K562 (cell line): ENCODE data around the gene ZNF599. TPM values are rescaled to one million over a fixed set of nuclear protein-coding genes. Genes with fewer than 3 reads are reported as not detected.
A peak's percentile ranks its signal among the peaks of the same experiment; 100 is the strongest.

Experiments
- ATAC-seq: fragments of 200-7000 bp; cut with Tn5 transposase; 3 replicates; pipeline ENCODE4 v1.9.1; 2020; ENCODE audit warnings: moderate library complexity
- BruUV-seq: library from RNA; stranded (reverse); fragments of 400-500 nt; replicated peaks from 2 replicates; lab custom pipeline; 2021; lab: Mats Ljungman, UMichigan
- CTCF ChIA-PET: fragments of 300-600 bp; formaldehyde crosslinking; extraction: SDS; loops from one replicate; lab custom pipeline; 2021; ENCODE audit warnings: low intra/inter-chr PET ratio; lab: Yijun Ruan, JAX
- POLR2A ChIA-PET: fragments of 300-600, 350-650 bp; sonication (Branson Sonifier 250); formaldehyde crosslinking; extraction: SDS; loops from one replicate; lab custom pipeline; 2021; ENCODE audit warnings: antibody characterized with exemption, inconsistent platforms; lab: Yijun Ruan, JAX
- DNase-seq, 4 experiments: peaks; one replicate each; pipeline versions ENCODE4 v3.0.0 to v3.0.0-alpha.2; 2011 to 2018; ENCODE audit warnings: low spot score in 3 of 4, mixed read lengths in 3 of 4; ENCODE audit errors: extremely low read depth in 1 of 4
- FAIRE-seq: peaks from 2 replicates; lab custom pipeline; 2011; peaks lifted over from hg19 to GRCh38; lab: Jason Lieb, UNC
- H2AFZ ChIP-seq: 2 replicates; pipeline ENCODE4 v1.6.0; 2011; ENCODE audit warnings: low read depth, low read length, control low read depth, inconsistent platforms
- H3K27ac ChIP-seq: fragments of 200-600 bp; 3 replicates; pipeline ENCODE4 v1.8.0; 2011; ENCODE audit warnings: low read depth, mild to moderate bottlenecking, control low read depth, inconsistent platforms, low read length, moderate library complexity, mixed read lengths; ENCODE audit errors: extremely low read depth
- H3K27me3 ChIP-seq, 2 experiments: fragments of 300-600 bp in 1 of 2; 2 replicates in 1 of 2; 3 replicates in 1 of 2; pipeline versions ENCODE4 v1.6.0 to v1.8.0; 2011; ENCODE audit warnings: inconsistent platforms in 2 of 2, low read length in 2 of 2, mild to moderate bottlenecking in 1 of 2, mixed read lengths in 1 of 2, moderate library complexity in 1 of 2; ENCODE audit not compliant: control insufficient read depth in 2 of 2, insufficient read depth in 2 of 2
- H3K36me3 ChIP-seq: fragments of 300-600 bp; 3 replicates; pipeline ENCODE4 v1.8.0; 2011; ENCODE audit warnings: mild to moderate bottlenecking, low read length, inconsistent platforms; ENCODE audit not compliant: control insufficient read depth, insufficient read depth
- H3K4me1 ChIP-seq, 2 experiments: fragments of 200-600 bp in 1 of 2; replicated peaks in 1 of 2; 2 replicates in 1 of 2; 3 replicates in 1 of 2; pipeline versions ENCODE4 v1.5.1 to v1.8.0; 2011; ENCODE audit warnings: inconsistent platforms in 2 of 2, low read length in 2 of 2, mild to moderate bottlenecking in 1 of 2, mixed read lengths in 1 of 2, moderate library complexity in 1 of 2; ENCODE audit not compliant: control insufficient read depth in 2 of 2, insufficient read depth in 2 of 2
- H3K4me2 ChIP-seq: 2 replicates; pipeline ENCODE4 v1.6.1; 2011; ENCODE audit warnings: low read length, control low read depth, inconsistent platforms, mixed read lengths; ENCODE audit not compliant: insufficient read depth
- H3K4me3 ChIP-seq: fragments of 200-600 bp; sonication (generic), shearing (Covaris generic); 2 replicates; pipeline ENCODE4 v1.5.1; 2016; ENCODE audit warnings: control low read depth, inconsistent platforms
- H3K79me2 ChIP-seq: fragments of 200-600 bp; 3 replicates; pipeline ENCODE4 v1.8.0; 2011; ENCODE audit warnings: low read length, inconsistent platforms; ENCODE audit not compliant: control insufficient read depth, insufficient read depth
- H3K9ac ChIP-seq, 2 experiments: 2 replicates each; pipeline versions ENCODE4 v1.6.0 to v1.6.1; 2011; ENCODE audit warnings: low read depth in 2 of 2, low read length in 2 of 2, control low read depth in 1 of 2, inconsistent platforms in 1 of 2, mild to moderate bottlenecking in 1 of 2, mixed read lengths in 1 of 2; ENCODE audit not compliant: insufficient read depth in 1 of 2
- H3K9me1 ChIP-seq: one replicate; pipeline ENCODE4 v1.6.0; 2011; ENCODE audit warnings: inconsistent platforms, mild to moderate bottlenecking, low read length, moderate library complexity; ENCODE audit not compliant: control insufficient read depth, insufficient read depth
- H3K9me3 ChIP-seq: replicated peaks from 2 replicates; pipeline ENCODE4 v1.5.1; 2011; ENCODE audit warnings: low read depth, low read length, inconsistent platforms; ENCODE audit not compliant: control insufficient read depth, insufficient read depth
- H4K20me1 ChIP-seq: replicated peaks from 2 replicates; pipeline ENCODE4 v1.6.1; 2011; ENCODE audit warnings: low read length, inconsistent platforms, mixed read lengths; ENCODE audit not compliant: control insufficient read depth, insufficient read depth
- CBX1 ChIP-seq: sonication (generic); IDR thresholded peaks from 2 replicates; pipeline ENCODE4 v1.6.1; 2016; ENCODE audit warnings: antibody characterized with exemption, low read depth, mild to moderate bottlenecking
- CHD1 ChIP-seq: fragments of 200-600 bp; sonication (generic); IDR thresholded peaks from one replicate; pipeline ENCODE4 v1.6.1; 2012; ENCODE audit warnings: mild to moderate bottlenecking, moderate library complexity, low read length, inconsistent platforms
- E2F6 ChIP-seq, 2 experiments: IDR thresholded peaks; 2 replicates each; pipeline ENCODE4 v1.6.1; 2011; ENCODE audit warnings: borderline replicate concordance in 1 of 2, control low read depth in 1 of 2, low read depth in 1 of 2, low read length in 1 of 2, mild to moderate bottlenecking in 1 of 2, mixed read lengths in 1 of 2, moderate library complexity in 1 of 2; ENCODE audit not compliant: insufficient read depth in 1 of 2, insufficient read length in 1 of 2, poor library complexity in 1 of 2, severe bottlenecking in 1 of 2; ENCODE audit errors: extremely low read depth in 1 of 2
- RBM17 ChIP-seq: fragments of 200-400 bp; formaldehyde crosslinking; IDR thresholded peaks from 2 replicates; pipeline ENCODE4 v1.6.1; 2017; ENCODE audit warnings: low read depth, mild to moderate bottlenecking, low read length, borderline replicate concordance
- RNF2 ChIP-seq: sonication (generic); IDR thresholded peaks from 2 replicates; pipeline ENCODE4 v1.6.1; 2016
- SMARCE1 ChIP-seq: fragments of 450-650 bp; IDR thresholded peaks from 2 replicates; pipeline ENCODE4 v1.7.1; 2016; ENCODE audit warnings: mild to moderate bottlenecking
- SREBF2 ChIP-seq: sonication (generic); formaldehyde crosslinking; IDR thresholded peaks from 2 replicates; pipeline ENCODE4 v1.4.0; 2020; ENCODE audit warnings: mild to moderate bottlenecking, missing genetic modification reagents
- VEZF1 ChIP-seq: fragments of 200-800 bp; sonication (Bioruptor generic); IDR thresholded peaks from 2 replicates; pipeline ENCODE4 v1.6.1; 2017; ENCODE audit warnings: missing genetic modification characterization, missing compliant biosample characterization
- ZBTB7A ChIP-seq: IDR thresholded peaks from 2 replicates; pipeline ENCODE4 v1.6.1; 2011; ENCODE audit warnings: low read depth, mild to moderate bottlenecking, low read length, moderate library complexity, borderline replicate concordance; ENCODE audit not compliant: control insufficient read depth
- ZNF197 ChIP-seq: fragments of 200-800 bp; sonication (Bioruptor generic); IDR thresholded peaks from 2 replicates; pipeline ENCODE4 v1.6.1; 2016; ENCODE audit warnings: low read depth, missing genetic modification characterization, missing compliant biosample characterization
- ZNF384 ChIP-seq: IDR thresholded peaks from 2 replicates; pipeline ENCODE4 v1.6.1; 2012; ENCODE audit warnings: low read depth, low read length, improper control_type of control experiment
- ZNF778 ChIP-seq: fragments of 450-650 bp; formaldehyde crosslinking; IDR thresholded peaks from 2 replicates; pipeline ENCODE4 v1.4.0; 2020; ENCODE audit warnings: mild to moderate bottlenecking, moderate library complexity
- WGBS: fragments of 100-300 bp; shearing (Covaris generic); methylation state at CpG from one replicate; pipeline ENCODE4 v1.1.6; 2016; ENCODE audit warnings: low coverage, mixed read lengths; ENCODE audit not compliant: insufficient coverage; ENCODE audit errors: missing lambda C conversion rate; 5-methylcytosine and 5-hydroxymethylcytosine counted together
- in situ Hi-C: fragments of 300-500 bp; cut with MboI; formaldehyde crosslinking; loops from 4 replicates; pipeline ENCODE4 v1.15.0; 2018; ENCODE audit warnings: inconsistent platforms, mixed read lengths
- intact Hi-C: fragments of 100-400 bp; cut with micrococcal nuclease; formaldehyde crosslinking; loops from 2 replicates; pipeline ENCODE4 v1.14.2; 2022
- polyA plus RNA-seq, 8 experiments: library from polyadenylated mRNA; depleted of rRNA in 4 of 8; stranded (reverse) in 5 of 8; unstranded in 3 of 8; fragments of >200 nt; fragmentation: Nextera tagmentation in 2 of 8; fragmentation: Illumina TruSeq in 1 of 8; extraction: Ambion mirVana in 2 of 8; extraction: Trizol in 1 of 8; gene quantifications; 2 replicates each; pipeline versions ENCODE4 v1.2.1 to v1.2.3, GENCODE V29; 2011 to 2014; ENCODE audit warnings: inconsistent platforms in 1 of 8, missing spikeins in 1 of 8
- total RNA-seq, 7 experiments: library from RNA; depleted of rRNA in 6 of 7; stranded (reverse); fragments of >200 nt in 6 of 7; fragmentation: Illumina TruSeq in 2 of 7; extraction: Trizol in 2 of 7; gene quantifications; 2 replicates each; pipeline versions ENCODE4 v1.2.1 to v1.2.3, GENCODE V29; 2011 to 2021; ENCODE audit warnings: low replicate concordance in 1 of 7
- TF ChIP-seq, protein P1 (sequence below), 2 experiments: fragments of 450-650 bp in 1 of 2; IDR thresholded peaks; 2 replicates each; pipeline ENCODE4 v1.6.1; 2011 to 2017; ENCODE audit warnings: low read depth in 2 of 2, antibody characterized with exemption in 1 of 2, borderline replicate concordance in 1 of 2, low read length in 1 of 2, mild to moderate bottlenecking in 1 of 2, mixed read lengths in 1 of 2; ENCODE audit not compliant: control insufficient read depth in 1 of 2

Gene ZNF599
- total and polyA plus RNA-seq, 9 of the 15 experiments (the other 6 are each of a cell fraction or from before 2014, with no cell fraction given) = 0.71 to 6.7 (median 2.8) TPM

GRCh38 chr19:34733266-34733745 lies 39.7 kb downstream of the ZNF599 start (continued):
- TF ChIP-seq CBX1 = no peak
- no peak for TF ChIP-seq SREBF2 (CRISPR knock-in tag)
- TF ChIP-seq, all 486 proteins: peak for 23

DNA sequence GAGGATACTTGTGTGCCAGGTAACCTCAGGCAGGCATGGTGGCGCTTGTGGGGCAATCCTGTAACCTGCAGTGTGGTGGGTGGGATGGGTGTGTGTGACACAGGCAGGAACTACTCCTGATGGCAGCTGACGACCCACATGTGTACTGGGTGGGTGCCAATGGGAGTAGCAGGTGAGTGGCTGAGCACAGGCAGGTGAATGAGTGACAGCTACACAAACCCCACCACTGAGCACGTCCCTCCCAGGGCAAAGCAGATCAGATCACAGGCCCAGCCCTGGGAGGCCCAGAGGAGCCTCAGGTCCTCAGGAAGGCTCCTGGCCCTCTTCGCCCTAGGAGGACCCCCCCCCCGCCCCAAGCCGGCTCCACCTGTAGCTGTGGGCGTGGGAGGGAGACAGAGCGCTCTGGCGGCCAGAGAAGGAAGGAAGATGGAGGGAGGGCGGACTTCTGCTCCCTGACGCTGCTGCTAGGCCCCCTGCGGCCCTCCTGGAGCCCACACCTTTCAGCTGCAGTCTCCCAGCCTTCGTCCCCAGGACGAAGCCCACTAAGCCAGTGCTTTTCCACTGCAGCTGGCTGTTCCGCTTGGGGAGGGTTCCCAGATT lies 40.3 kb downstream of the ZNF599 start:
- DNase-seq (peak; percentile 61 to 73 (median 69)), FAIRE-seq (no peak), ATAC-seq (peak; percentile 48)
- Histone ChIP-seq H3K4me1 (peaks cover 30 to 35% of the 10 kb centered on the region in 2 experiments), H3K27me3 (peaks cover 0 to 3% of the 10 kb centered on the region in 2 experiments; a peak in 2 of 5 replicates), H3K27ac (peak overlapping the region; percentile 93), H3K79me2 (peaks cover 22% of the 10 kb centered on the region; the same call in 2 of the 3 replicates), H3K9me1 (peaks cover 6% of the 10 kb centered on the region), H2AFZ (peak overlapping the region; percentile 94; the same call in 1 of the 2 replicates), H3K4me2 (peak overlapping the region; percentile 98), H3K36me3 (peaks cover 12% of the 10 kb centered on the region; the same call in 2 of the 3 replicates), H3K4me3 (peak overlapping the region; percentile 52), H3K9me3 (no peaks in the 10 kb centered on the region), H4K20me1 (no peaks in the 10 kb centered on the region), H3K9ac (peak overlapping the region; percentile 86 to 93)
- 27% methylated on average over 12 of the region's 15 CpGs for WGBS
- in situ Hi-C loops = no loop called here
- intact Hi-C loops = no loop called here
- no TSS peak for BruUV-seq
- POLR2A ChIA-PET = interaction anchor here (0.6 kb wide), 2 partner anchors 52 to 214 kb away, joined by 3 to 4 read pairs; no protein-coding TSS in a partner anchor
- CTCF ChIA-PET = no interaction called here
- TF ChIP-seq VEZF1 = peak; percentile 53
- peak; percentile 17; the same call in 1 of the 2 replicates for TF ChIP-seq ZBTB7A
- TF ChIP-seq E2F6 (IDR thresholded peaks at IDR 0.05; ENCODE audit: borderline replicate concordance in 1 of 2, extremely low read depth in 1 of 2, insufficient read depth in 1 of 2, insufficient read length in 1 of 2, low read depth in 1 of 2, low read length in 1 of 2, poor library complexity in 1 of 2, severe bottlenecking in 1 of 2) = peak in 1 of 2 experiments; percentile 16
- no peak for TF ChIP-seq ZNF778 (CRISPR knock-in tag)
- TF ChIP-seq ZNF197 (CRISPR knock-in tag) = no peak
- TF ChIP-seq ZNF384 = no peak
- TF ChIP-seq SMARCE1 = no peak
- TF ChIP-seq, protein P1, sequence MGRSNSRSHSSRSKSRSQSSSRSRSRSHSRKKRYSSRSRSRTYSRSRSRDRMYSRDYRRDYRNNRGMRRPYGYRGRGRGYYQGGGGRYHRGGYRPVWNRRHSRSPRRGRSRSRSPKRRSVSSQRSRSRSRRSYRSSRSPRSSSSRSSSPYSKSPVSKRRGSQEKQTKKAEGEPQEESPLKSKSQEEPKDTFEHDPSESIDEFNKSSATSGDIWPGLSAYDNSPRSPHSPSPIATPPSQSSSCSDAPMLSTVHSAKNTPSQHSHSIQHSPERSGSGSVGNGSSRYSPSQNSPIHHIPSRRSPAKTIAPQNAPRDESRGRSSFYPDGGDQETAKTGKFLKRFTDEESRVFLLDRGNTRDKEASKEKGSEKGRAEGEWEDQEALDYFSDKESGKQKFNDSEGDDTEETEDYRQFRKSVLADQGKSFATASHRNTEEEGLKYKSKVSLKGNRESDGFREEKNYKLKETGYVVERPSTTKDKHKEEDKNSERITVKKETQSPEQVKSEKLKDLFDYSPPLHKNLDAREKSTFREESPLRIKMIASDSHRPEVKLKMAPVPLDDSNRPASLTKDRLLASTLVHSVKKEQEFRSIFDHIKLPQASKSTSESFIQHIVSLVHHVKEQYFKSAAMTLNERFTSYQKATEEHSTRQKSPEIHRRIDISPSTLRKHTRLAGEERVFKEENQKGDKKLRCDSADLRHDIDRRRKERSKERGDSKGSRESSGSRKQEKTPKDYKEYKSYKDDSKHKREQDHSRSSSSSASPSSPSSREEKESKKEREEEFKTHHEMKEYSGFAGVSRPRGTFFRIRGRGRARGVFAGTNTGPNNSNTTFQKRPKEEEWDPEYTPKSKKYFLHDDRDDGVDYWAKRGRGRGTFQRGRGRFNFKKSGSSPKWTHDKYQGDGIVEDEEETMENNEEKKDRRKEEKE (IDR thresholded peaks at IDR 0.05; ENCODE audit: borderline replicate concordance in 1 of 2, control insufficient read depth in 1 of 2, low read depth in 2 of 2, low read length in 1 of 2) = no peak
- TF ChIP-seq RBM17 = no peak
- no peak for TF ChIP-seq RNF2
- peak; percentile 14 for TF ChIP-seq CHD1
